H9 (cell line): ENCODE results near the gene MRM3. TPM values are rescaled to one million over a fixed set of nuclear protein-coding genes. Genes with fewer than 3 reads are reported as not detected.

Experiments
- DNase-seq: peaks from one replicate; pipeline ENCODE4 v3.0.0-alpha.2; 2017
- H2AFZ ChIP-seq: one replicate; pipeline ENCODE4 v1.6.1; 2013; ENCODE audit warnings: mild to moderate bottlenecking, low read length, control low read depth, moderate library complexity
- H2AK5ac ChIP-seq: 2 replicates; pipeline ENCODE4 v1.6.1; 2013; ENCODE audit warnings: low read length, control low read depth, mixed read lengths; ENCODE audit not compliant: insufficient read length
- H2BK120ac ChIP-seq: one replicate; pipeline ENCODE4 v1.6.1; 2013; ENCODE audit warnings: low read depth, mild to moderate bottlenecking, low read length, control low read depth, inconsistent platforms; ENCODE audit not compliant: poor library complexity, severe bottlenecking
- H2BK12ac ChIP-seq: 2 replicates; pipeline ENCODE4 v1.6.1; 2013; ENCODE audit warnings: low read length, control low read depth, mixed read lengths, low read depth; ENCODE audit not compliant: insufficient read length
- H2BK15ac ChIP-seq: 2 replicates; pipeline ENCODE4 v1.6.1; 2013; ENCODE audit warnings: low read depth, low read length, control low read depth
- H2BK20ac ChIP-seq: one replicate; pipeline ENCODE4 v1.6.1; 2013; ENCODE audit warnings: low read depth, mild to moderate bottlenecking, low read length, control low read depth, inconsistent platforms; ENCODE audit not compliant: poor library complexity, severe bottlenecking
- H2BK5ac ChIP-seq: 2 replicates; pipeline ENCODE4 v1.6.1; 2013; ENCODE audit warnings: low read length, control low read depth, mixed read lengths; ENCODE audit not compliant: insufficient read length
- H3K14ac ChIP-seq: 2 replicates; pipeline ENCODE4 v1.6.1; 2013; ENCODE audit warnings: low read length, control low read depth; ENCODE audit not compliant: insufficient read depth
- H3K18ac ChIP-seq: 2 replicates; pipeline ENCODE4 v1.6.1; 2013; ENCODE audit warnings: low read depth, mild to moderate bottlenecking, mixed read lengths, low read length, control low read depth; ENCODE audit not compliant: insufficient read length
- H3K23ac ChIP-seq: 2 replicates; pipeline ENCODE4 v1.6.1; 2013; ENCODE audit warnings: low read length, control low read depth, mixed read lengths, low read depth; ENCODE audit not compliant: insufficient read length
- H3K23me2 ChIP-seq: 2 replicates; pipeline ENCODE4 v1.6.1; 2013; ENCODE audit warnings: low read depth, mild to moderate bottlenecking, mixed read lengths, low read length, control low read depth; ENCODE audit not compliant: insufficient read length, poor library complexity, severe bottlenecking
- H3K27ac ChIP-seq: 2 replicates; pipeline ENCODE4 v1.5.1; 2013; ENCODE audit warnings: low read length, control low read depth, mixed read lengths, low read depth; ENCODE audit not compliant: insufficient read length
- H3K27me3 ChIP-seq: 2 replicates; pipeline ENCODE4 v1.6.1; 2013; ENCODE audit warnings: low read length, control low read depth, inconsistent platforms; ENCODE audit not compliant: insufficient read depth
- H3K4ac ChIP-seq: 2 replicates; pipeline ENCODE4 v1.6.1; 2013; ENCODE audit warnings: low read depth, mild to moderate bottlenecking, control low read depth, inconsistent platforms, low read length, moderate library complexity
- H3K4me1 ChIP-seq: 2 replicates; pipeline ENCODE4 v1.6.1; 2013; ENCODE audit warnings: low read length, control low read depth, inconsistent platforms; ENCODE audit not compliant: insufficient read depth
- H3K4me2 ChIP-seq: 2 replicates; pipeline ENCODE4 v1.6.1; 2013; ENCODE audit warnings: low read length, control low read depth, mixed read lengths; ENCODE audit not compliant: insufficient read length, insufficient read depth
- H3K56ac ChIP-seq: 2 replicates; pipeline ENCODE4 v1.6.1; 2013; ENCODE audit warnings: low read depth, mild to moderate bottlenecking, mixed read lengths, low read length, control low read depth; ENCODE audit not compliant: insufficient read length
- H3K79me1 ChIP-seq: 2 replicates; pipeline ENCODE4 v1.6.1; 2013; ENCODE audit warnings: low read depth, mild to moderate bottlenecking, moderate library complexity, low read length, control low read depth, inconsistent platforms; ENCODE audit not compliant: insufficient read depth, poor library complexity, severe bottlenecking
- H3K79me2 ChIP-seq: 2 replicates; pipeline ENCODE4 v1.6.1; 2013; ENCODE audit warnings: low read length, control low read depth, inconsistent platforms; ENCODE audit not compliant: insufficient read depth
- H3K9ac ChIP-seq: 2 replicates; pipeline ENCODE4 v1.6.1; 2013; ENCODE audit warnings: low read length, control low read depth, mixed read lengths; ENCODE audit not compliant: insufficient read length; ENCODE audit errors: extremely low read depth
- H3K9me3 ChIP-seq: one replicate; pipeline ENCODE4 v1.6.1; 2013; ENCODE audit warnings: low read depth, low read length, inconsistent platforms; ENCODE audit not compliant: control insufficient read depth
- H3T11ph ChIP-seq: one replicate; pipeline ENCODE4 v1.6.1; 2013; ENCODE audit warnings: mild to moderate bottlenecking, low read length, control low read depth, inconsistent platforms
- H4K20me1 ChIP-seq: one replicate; pipeline ENCODE4 v1.6.1; 2013; ENCODE audit not compliant: control insufficient read depth, insufficient read length, insufficient read depth
- H4K5ac ChIP-seq: 2 replicates; pipeline ENCODE4 v1.6.1; 2013; ENCODE audit warnings: low read depth, mild to moderate bottlenecking, mixed read lengths, low read length, control low read depth; ENCODE audit not compliant: insufficient read length
- H4K8ac ChIP-seq: replicated peaks from 2 replicates; pipeline ENCODE4 v1.6.1; 2013; ENCODE audit warnings: low read length, control low read depth, mixed read lengths, low read depth; ENCODE audit not compliant: insufficient read length
- H4K91ac ChIP-seq: 2 replicates; pipeline ENCODE4 v1.6.1; 2013; ENCODE audit warnings: low read depth, mild to moderate bottlenecking, moderate library complexity, mixed read lengths, low read length, control low read depth; ENCODE audit not compliant: insufficient read length
- H3K27ac Mint-ChIP-seq, 3 experiments: 2 replicates in 2 of 3; 3 replicates in 1 of 3; pipeline ENCODE4 v1.8.0; 2020 to 2021; ENCODE audit warnings: mixed read lengths in 3 of 3, mild to moderate bottlenecking in 1 of 3, moderate library complexity in 1 of 3
- H3K27me3 Mint-ChIP-seq: 2 replicates; pipeline ENCODE4 v1.8.0; 2021; ENCODE audit warnings: low read depth, mild to moderate bottlenecking, moderate library complexity, mixed read lengths
- H3K36me3 Mint-ChIP-seq, 3 experiments: 2 replicates in 2 of 3; 3 replicates in 1 of 3; pipeline ENCODE4 v1.8.0; 2020 to 2021; ENCODE audit warnings: low read depth in 3 of 3, mixed read lengths in 3 of 3; ENCODE audit not compliant: insufficient read depth in 1 of 3
- H3K4me1 Mint-ChIP-seq, 2 experiments: 2 replicates each; pipeline ENCODE4 v1.8.0; 2020; ENCODE audit warnings: mixed read lengths in 2 of 2
- H3K4me3 Mint-ChIP-seq, 2 experiments: 2 replicates in 1 of 2; 3 replicates in 1 of 2; pipeline ENCODE4 v1.8.0; 2020 to 2021; ENCODE audit warnings: mild to moderate bottlenecking in 2 of 2, mixed read lengths in 2 of 2, moderate library complexity in 1 of 2
- H3K9me3 Mint-ChIP-seq, 2 experiments: 2 replicates in 1 of 2; 3 replicates in 1 of 2; pipeline ENCODE4 v1.8.0; 2020; ENCODE audit warnings: mild to moderate bottlenecking in 2 of 2, mixed read lengths in 2 of 2, moderate library complexity in 1 of 2
- CTCF ChIP-seq: fragments of 200-600 bp; sonication (generic); conservative IDR thresholded peaks from 3 replicates; pipeline ENCODE4 v1.8.0; 2021; ENCODE audit warnings: antibody characterized with exemption, mild to moderate bottlenecking
- WGBS: extraction: QIAGEN DNeasy Blood & Tissue Kit; methylation state at CpG from one replicate; pipeline ENCODE4 v1.1.7; 2013; ENCODE audit warnings: missing lambda C conversion rate, low lambda C conversion rate, mixed read lengths; ENCODE audit not compliant: insufficient read length; ENCODE audit errors: extremely low coverage; 5-methylcytosine and 5-hydroxymethylcytosine counted together
- total RNA-seq: library from RNA; stranded (reverse); gene quantifications from 2 replicates; pipeline ENCODE4 v1.2.1, GENCODE V29; 2021

Gene MRM3
- total RNA-seq, 1 experiment from 2014 or later = 25.3 TPM

GRCh38 chr17:767076-767475 lies 15.1 kb upstream of the MRM3 start:
- Histone ChIP-seq H3K14ac (no peak overlapping the region), H4K8ac (no peak overlapping the region), H2BK12ac (no peak overlapping the region), H3K27ac (no peak overlapping the region), H3T11ph (no peak overlapping the region), H3K27me3 (no peaks in the 10 kb centered on the region), H3K56ac (no peak overlapping the region), H3K18ac (no peak overlapping the region), H2BK5ac (no peak overlapping the region), H3K9me3 (no peaks in the 10 kb centered on the region), H3K23me2 (no peaks in the 10 kb centered on the region), H3K4me1 (no peaks in the 10 kb centered on the region), H3K9ac (no peak overlapping the region), H2AFZ (no peak overlapping the region), H4K20me1 (no peaks in the 10 kb centered on the region), H2AK5ac (no peak overlapping the region), H2BK20ac (no peak overlapping the region), H3K23ac (no peak overlapping the region), H4K5ac (no peak overlapping the region), H3K79me2 (no peaks in the 10 kb centered on the region), H3K79me1 (no peaks in the 10 kb centered on the region), H3K4ac (no peak overlapping the region), H2BK15ac (no peak overlapping the region), H2BK120ac (no peak overlapping the region), H4K91ac (no peak overlapping the region), H3K4me2 (no peak overlapping the region)
- Mint-ChIP-seq H3K27me3 (no peaks in the 10 kb centered on the region), H3K27ac (peak overlapping the region in 1 of 3 experiments; percentile 3; a peak in 1 of 7 replicates), H3K4me1 (no peaks in the 10 kb centered on the region), H3K36me3 (peaks cover 38 to 73% (median 71%) of the 10 kb centered on the region in 3 experiments; a peak in 6 of 7 replicates), H3K4me3 (no peak overlapping the region), H3K9me3 (no peaks in the 10 kb centered on the region; a peak in 1 of 5 replicates)
- no peak for TF ChIP-seq CTCF
- no CpG with 5 or more reads among the region's 3 CpGs for WGBS
- DNase-seq = no peak
